LNCaP clone FGC (cell line): ENCODE measurements around the gene DPF3.

ENCODE experiments used
- DNase-seq: peaks from one replicate; pipeline ENCODE4 v3.0.0-alpha.2; 2011; ENCODE audit warnings: low read depth
- H3K4me3 ChIP-seq: 2 replicates; pipeline ENCODE4 v1.5.1; 2011; ENCODE audit warnings: mild to moderate bottlenecking, low read depth, low read length, control low read depth
- TF ChIP-seq, protein P1 (sequence below): IDR thresholded peaks from 2 replicates; pipeline ENCODE4 v1.5.1; 2012; ENCODE audit warnings: mild to moderate bottlenecking; ENCODE audit not compliant: control insufficient read depth, insufficient read depth; ENCODE audit errors: extremely low read depth

The DPF3 gene

DNA sequence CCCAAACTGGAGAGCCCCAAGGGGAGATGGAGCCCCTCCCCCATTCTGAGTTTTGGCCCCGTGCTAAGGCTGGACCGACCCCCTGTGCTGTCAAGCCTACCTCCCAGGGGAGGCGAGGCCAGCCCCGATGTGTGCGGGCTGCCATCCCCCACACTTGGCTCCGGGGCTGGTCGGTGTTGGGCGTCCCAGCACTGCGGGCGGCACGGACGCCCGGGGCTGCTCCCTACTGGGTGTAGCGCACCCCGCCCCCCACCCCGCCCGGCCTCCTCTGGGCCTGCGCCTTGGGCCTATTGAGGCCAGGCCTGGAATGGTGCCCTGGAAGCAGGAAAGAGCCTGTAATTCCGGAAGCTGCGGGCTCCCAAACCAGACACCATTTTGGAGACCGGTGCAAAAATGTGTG is 35.0 kb upstream of the DPF3 start:
- TF ChIP-seq, protein P1, sequence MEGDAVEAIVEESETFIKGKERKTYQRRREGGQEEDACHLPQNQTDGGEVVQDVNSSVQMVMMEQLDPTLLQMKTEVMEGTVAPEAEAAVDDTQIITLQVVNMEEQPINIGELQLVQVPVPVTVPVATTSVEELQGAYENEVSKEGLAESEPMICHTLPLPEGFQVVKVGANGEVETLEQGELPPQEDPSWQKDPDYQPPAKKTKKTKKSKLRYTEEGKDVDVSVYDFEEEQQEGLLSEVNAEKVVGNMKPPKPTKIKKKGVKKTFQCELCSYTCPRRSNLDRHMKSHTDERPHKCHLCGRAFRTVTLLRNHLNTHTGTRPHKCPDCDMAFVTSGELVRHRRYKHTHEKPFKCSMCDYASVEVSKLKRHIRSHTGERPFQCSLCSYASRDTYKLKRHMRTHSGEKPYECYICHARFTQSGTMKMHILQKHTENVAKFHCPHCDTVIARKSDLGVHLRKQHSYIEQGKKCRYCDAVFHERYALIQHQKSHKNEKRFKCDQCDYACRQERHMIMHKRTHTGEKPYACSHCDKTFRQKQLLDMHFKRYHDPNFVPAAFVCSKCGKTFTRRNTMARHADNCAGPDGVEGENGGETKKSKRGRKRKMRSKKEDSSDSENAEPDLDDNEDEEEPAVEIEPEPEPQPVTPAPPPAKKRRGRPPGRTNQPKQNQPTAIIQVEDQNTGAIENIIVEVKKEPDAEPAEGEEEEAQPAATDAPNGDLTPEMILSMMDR: no peak
- DNase-seq: no peak
- H3K4me3 ChIP-seq: no peak overlapping the region

DNA sequence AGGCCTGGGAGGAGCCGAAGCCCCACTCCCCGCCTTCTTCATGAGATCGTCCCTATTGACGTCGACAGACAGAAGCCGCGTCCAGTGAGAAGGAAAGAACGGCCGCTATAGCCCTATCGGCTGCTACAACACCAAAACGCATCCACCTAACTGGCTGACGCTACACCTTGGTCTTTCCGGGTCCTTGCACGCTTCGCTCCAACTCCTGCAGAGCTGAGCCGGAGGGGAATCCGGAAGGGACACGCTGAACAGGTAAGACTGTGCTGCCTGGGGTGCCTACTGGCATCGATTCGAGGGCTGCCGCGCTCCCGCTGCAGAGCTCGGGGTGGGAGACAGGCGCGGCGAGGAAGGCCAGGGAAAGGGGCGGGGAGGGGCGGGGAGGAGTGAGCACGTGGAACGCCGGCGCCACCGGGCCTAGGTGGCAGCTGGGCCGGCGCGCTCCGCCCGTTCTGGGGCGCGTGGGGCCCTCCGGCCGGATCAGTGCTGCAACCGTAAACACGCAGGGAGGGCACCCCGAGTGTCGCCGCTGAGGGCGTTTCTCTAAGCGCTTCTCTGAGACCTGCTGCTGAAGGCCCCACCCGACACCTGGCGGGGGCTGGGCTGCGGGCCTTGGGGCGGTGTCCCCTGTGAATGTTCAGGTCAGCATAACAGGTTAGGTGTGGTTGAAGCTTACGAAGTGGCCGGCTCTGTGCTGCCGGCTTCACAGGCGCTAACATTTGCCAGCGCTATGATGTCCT is 32.6 kb upstream of the DPF3 start, which contains the start of gene DCAF4:
Gene DCAF4 (plus strand): TSS at position 173 of the 737 bp plus-strand sequence. CDS start 11,515 bp downstream, outside the sequence.
- peak; percentile 98 for DNase-seq
- H3K4me3 ChIP-seq: peak within 1 kb of the TSS; percentile 88
- TF ChIP-seq, protein P1: no peak

DNA sequence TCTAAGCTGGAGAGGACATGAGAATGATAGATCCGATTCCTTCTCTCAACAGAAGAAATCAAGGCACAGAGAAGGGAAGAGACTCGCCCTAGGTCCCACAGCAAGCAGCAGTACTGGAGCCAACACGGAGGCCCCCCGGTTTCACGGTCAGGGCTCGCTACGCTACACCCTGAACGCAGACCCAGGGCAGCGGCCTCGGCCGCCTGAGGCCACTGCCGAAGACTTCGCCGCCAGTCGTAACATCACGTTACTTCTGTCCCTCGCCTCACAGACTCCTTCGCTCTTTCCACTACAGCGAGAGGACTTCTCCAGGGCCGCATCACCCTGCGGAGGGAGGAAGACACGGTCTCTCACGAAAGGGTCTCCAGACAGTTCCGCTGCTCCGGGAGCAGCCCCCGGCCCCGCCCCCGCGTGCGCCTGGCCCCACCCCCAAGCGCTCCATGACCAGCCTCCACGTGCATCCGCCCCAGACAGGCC is 32.0 kb upstream of the DPF3 start:
- TF ChIP-seq, protein P1: no peak
- H3K4me3 ChIP-seq: peak overlapping the region; percentile 88
- DNase-seq: no peak

DNA sequence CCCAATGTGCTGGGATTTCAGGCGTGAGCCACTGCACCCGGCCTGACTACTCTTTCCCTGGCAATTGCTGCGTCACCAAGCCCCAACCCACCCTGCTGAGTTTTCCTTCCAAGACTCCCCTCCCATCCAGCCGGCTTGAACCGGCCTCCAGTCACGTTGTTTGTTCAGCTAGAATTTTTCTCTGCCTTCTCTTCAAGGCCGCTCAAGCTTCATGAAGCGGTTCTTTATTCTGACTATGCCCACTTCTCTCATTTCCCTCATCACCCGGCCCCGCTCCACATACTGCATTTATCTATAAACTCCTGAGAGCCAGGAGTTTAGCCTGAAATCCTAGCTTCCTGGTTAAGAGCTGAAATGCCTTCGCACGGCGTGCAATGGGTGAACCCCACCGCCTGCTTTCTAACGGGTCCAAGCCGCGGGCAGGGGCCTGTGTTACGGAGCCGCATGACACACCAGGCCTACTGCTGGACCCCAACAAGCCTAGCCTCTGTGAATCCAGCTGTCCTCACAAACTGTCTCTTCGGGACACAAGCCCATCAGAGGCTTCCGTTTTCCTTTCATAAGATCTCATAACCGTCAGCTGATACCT is 31.4 kb upstream of the DPF3 start:
- no peak for DNase-seq
- H3K4me3 ChIP-seq: peak overlapping the region; percentile 88
- TF ChIP-seq, protein P1: no peak

DNA sequence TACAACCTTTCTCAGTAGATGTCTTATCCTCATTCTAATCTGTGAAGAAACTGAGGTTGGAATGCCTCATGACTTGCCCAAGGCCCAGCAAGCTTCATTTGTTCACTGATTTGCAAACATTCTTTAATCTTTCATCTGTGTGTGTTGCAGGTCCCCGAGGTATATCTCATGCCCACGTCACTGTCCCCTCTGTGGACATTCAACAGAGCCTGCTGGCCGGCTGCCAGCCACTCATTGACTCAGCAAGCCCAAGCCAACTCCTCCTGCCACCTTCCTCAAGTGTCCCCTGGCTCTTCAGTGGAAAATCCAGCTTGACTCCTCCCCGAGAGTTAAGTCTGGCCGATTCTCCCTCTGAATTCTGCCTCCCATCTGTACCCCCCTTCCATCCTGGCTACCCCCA is 30.4 kb upstream of the DPF3 start:
- no peak for DNase-seq
- TF ChIP-seq, protein P1: no peak

DNA sequence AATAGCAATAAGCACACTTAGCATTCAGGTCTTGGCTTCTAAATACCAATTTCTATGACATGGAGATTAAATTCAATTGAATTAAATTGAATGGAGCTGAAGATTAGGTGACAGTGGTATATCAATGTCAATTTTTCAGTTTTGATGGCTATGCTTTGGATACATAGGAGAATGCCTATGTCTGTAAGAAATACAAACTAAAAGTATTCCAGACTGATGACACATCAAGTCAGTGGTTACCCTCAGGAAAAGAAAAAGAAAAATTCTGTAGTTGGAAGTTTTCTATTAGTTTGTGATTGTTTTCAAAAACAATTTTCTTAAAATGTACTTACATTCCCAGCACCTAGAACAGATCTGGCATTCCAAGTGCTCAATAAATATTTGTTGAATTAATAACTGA is 27.5 kb upstream of the DPF3 start:
- no peak overlapping the region for H3K4me3 ChIP-seq
- no peak for DNase-seq
- TF ChIP-seq, protein P1: no peak

More for the DNA sequence above, 30.4 kb upstream of the DPF3 start:
- no peak overlapping the region for H3K4me3 ChIP-seq
